Middle frontal gyrus (tissue), 1 donor: ENCODE results near the gene RPTOR.

Experiments used
- DNase-seq: peaks from one replicate; pipeline ENCODE4 v3.0.0-alpha.2; 2015; ENCODE audit warnings: low spot score; ENCODE audit errors: extremely low spot score

The RPTOR gene

GRCh38 chr17:80922580-80923160, 378.0 kb downstream of the RPTOR start:
- no peak for DNase-seq

DNA sequence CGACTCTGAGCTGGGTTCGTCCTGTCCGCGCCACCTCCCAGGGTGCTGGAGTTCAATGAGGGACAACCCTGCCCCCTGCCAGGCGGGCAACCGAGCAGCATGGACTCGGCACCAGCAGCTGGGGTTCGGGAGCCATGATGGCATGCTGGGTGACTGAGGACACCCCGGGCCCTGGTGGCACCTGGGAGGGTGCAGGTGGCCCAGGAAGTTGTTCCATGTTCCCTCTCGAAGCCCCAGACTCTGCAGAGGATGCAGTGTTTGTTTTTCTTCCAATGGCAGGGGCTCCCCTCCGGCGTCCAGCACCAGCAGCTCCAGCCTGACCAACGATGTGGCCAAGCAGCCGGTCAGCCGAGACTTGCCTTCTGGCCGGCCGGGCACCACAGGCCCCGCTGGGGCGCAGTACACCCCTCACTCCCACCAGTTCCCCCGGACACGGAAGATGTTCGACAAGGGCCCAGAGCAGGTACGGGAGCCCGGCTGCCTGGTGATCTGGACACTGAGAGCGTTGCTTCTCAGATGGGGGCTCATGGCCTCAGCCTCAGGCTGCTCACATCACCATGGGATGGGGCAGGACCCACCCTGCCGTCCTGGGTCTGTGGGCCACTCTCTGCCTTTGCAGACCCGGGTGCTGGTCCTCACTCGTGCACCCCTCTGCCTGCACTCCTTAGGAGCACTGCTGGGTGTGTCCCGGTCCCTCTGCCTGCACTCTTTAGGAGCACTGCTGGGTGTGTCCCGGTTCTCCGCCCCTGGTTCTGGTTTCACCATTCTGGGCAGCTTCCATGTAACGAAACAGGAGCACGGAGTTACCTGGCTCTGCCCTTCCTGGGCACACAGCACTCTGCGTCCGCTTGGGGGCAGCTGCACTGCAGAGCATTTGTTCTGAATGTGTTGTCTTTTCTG, 378.8 kb downstream of the RPTOR start:
- DNase-seq: no peak

DNA sequence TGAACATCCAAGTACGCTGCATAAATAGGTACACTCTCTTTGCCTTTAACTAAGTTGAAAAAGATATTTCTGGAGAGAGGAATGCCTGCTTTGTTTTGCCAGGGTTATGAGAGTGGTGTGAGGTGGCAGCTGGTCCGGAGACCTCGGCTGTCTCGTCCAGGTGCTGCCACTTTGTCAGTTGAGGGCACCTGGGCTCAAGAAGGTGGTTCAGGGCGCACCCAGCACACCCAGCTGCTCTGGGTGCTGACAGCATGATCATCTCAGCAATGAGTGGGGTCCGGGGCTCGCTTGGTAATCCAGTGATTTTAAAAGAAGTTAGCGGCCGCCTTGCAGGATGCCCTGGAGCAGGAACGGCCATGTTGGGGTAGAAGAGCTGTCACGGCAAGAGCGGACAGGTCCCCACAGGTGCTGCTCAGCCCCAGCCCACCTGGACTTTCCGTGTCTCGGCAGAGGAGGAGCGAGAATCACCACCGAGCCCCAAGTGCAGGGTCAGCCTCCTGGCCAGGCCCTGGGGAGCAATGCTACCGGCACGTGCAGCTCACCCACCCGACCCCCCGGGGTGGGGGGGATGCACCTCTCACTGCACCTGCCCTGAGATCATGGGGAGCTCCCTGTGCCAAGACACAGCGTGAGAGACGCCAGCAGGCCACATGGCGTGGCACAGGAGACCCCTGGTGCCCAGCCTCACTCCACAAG, 379.6 kb downstream of the RPTOR start:
- DNase-seq: no peak

GRCh38 chr17:80924807-80925610, 380.4 kb downstream of the RPTOR start:
- DNase-seq: no peak

DNA sequence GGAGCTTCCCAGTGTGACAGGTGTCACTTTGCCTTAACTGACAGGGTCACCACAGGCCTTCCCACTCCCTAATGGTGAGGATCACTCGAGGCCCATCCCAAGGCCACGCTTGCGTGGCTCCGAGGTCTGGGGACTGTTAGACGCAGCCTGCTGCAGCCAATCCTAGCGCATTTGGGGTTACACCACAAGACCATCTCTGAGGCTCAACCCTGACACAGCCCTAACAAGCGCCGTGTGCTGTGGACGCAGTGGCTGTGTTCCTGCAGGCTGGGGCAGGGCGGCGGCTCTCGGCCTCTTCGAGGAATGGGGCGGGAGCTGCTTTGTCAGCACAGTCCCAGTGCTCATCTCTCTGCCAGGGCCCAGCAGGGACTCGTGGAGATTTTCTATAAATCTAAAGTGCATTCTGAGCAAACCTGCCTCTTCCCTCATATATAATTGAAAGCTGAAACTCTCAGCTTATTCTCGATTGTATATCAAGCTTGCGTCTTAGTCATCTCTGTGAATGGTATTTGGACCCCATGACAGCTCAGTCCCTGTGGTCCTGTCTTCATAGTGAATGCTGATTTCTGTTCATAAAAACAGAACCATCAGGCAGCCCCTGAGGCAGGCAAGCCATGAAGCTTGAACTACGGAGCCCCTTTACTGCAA, 381.2 kb downstream of the RPTOR start:
- no peak for DNase-seq

GRCh38 chr17:80926591-80927250, 382.1 kb downstream of the RPTOR start:
- no peak for DNase-seq

GRCh38 chr17:80927791-80928216, 383.2 kb downstream of the RPTOR start:
- no peak for DNase-seq

GRCh38 chr17:80929449-80929848, 384.8 kb downstream of the RPTOR start:
- DNase-seq: no peak

DNA sequence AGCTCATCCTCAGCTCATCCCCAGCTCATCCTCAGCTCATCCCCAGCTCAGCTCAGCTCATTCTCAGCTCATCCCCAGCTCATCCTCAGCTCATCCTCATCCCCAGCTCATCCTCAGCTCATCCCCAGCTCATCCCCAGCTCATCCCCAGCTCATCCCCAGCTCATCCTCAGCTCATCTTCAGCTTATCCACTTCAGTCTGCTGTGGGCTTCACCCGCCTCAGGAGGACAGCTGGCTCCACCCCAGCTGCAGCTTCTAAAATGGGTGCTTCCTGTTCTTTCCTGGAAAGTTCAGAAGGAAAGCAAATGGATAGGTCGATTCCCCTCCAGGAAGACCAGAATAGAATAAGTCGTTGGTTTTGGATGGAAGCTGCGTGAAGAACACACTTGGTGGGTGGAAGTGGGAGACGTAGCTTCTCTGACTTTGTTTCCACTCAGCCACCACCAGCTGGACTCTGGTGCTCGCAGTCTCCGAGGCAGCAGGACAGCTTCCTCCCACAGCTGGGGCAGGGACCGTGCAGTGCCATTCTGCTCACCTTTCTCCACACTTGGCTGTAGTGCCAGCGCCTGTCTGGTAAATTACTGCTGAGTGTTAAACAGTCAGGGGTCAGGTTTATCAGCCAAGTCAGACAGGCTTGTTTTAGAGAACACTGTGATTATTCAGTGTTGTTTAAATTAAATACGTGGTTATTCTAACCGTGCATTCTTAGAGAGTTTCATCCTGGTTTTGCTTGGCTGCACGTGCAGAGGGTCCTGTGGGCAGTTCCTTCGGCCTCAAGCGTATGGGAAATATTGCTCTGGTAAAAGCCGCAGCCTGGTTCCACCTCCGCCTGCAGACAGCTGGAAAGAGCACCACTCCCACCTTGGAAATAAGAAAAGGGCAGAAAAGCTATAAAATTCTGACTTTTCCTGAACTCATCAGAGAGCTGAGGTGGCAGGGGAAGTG, 386.0 kb downstream of the RPTOR start:
- DNase-seq: no peak

- no peak for DNase-seq
Measured at GRCh38 chr17:80931421-80932265, 387.0 kb downstream of the RPTOR start.

DNA sequence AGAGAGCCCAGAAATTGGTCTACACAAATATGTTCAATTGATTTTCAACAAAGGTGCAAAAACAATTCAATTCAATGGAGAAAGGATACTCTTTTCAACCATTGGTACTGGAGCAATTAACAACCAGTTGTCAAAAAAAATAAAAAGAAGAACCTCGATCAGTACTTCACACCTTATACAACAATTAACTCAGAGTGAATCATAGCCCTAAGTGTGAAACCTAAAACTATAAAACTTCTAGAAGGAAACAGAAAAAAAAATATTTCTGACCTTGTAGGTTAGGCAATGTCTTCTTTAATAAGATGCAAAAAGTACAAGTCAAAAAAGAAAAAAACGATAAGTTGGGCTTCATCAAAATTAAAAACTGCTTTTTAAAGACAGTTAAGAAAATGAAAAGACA, 390.9 kb downstream of the RPTOR start:
- DNase-seq: no peak

- no peak for DNase-seq
Measured at GRCh38 chr17:80936218-80936617, 391.6 kb downstream of the RPTOR start.

DNA sequence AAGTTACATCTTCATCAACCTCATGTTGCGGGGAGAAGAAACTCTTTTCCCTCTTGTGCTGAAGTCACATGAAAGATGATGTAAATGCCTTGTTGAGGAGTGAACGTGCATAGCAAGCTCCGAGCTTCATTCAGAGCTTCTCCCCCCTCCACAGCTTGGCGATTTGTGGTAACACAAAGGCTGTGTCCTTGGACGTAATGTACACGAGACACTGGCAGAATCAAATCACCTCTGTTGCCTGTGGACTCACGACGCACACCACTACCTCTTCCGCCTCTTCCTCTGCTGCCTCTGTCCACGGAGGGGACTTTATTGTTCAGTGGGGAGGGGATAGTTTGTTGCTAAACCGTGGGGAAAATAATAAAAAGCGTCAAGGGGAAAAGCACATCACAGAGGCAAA, 392.1 kb downstream of the RPTOR start:
- no peak for DNase-seq

DNA sequence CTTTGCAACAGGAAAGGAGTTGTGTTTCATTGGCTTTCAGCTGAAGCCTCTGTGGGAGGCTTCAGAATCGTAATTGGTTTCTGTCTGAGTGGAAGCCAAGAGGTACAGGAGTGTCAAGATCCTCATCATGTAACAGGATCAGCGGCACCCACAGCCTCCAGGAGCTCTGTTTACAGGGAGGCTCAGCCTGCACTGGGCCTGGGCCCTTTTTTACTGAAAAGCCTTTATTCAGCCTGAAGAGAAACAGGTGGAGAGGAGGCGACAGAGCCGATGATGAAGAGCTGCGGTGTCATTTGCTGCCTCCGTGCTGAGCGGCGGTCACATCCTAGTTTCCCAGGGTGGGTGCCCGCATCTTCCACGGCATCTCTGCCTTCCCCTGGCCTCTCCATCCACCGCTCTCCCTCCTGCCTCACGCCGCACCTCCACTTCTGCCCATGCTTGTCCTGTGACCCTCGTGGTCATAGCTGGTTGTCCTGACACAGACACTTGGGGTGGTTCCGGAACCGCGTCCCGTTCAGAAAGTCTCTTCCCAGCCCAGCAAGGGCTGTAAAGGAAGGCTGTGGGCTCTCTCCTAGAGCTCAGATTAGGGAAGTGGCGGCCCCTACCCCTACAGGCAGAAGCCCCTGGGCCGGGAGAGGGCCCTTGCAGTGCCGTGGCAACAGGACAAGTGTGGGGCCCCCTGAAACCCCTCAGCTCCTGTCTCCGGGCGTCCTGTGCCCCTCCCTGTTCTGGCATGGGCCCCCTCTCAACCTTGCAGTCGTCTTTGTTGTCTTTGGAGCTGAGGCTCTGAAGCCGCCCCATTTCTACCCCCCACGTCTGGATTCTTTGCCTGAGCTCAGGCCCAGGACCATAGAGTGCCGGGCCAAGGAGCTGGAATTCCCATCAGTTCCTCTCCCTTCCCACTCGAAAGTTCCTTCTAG, 393.1 kb downstream of the RPTOR start:
- no peak for DNase-seq

DNA sequence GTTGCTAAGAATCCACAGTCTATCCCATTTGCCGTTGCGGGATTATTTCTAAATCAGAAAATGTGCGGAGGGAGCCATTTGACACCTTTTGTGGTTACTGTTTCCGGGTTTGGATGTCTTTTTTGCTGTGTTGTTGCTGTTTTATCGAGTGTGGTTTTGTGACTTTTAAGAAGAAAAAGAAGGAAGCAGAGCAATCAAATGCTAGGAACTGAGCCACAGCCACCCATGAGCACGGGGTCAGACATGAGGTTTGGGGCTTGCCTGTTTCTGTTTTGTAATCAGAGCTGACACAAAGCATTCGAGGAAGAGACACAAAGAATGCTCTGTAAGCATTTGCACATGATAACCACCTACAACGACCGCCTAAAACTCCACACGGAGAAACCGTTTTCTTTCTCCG, 393.9 kb downstream of the RPTOR start:
- DNase-seq: no peak

DNA sequence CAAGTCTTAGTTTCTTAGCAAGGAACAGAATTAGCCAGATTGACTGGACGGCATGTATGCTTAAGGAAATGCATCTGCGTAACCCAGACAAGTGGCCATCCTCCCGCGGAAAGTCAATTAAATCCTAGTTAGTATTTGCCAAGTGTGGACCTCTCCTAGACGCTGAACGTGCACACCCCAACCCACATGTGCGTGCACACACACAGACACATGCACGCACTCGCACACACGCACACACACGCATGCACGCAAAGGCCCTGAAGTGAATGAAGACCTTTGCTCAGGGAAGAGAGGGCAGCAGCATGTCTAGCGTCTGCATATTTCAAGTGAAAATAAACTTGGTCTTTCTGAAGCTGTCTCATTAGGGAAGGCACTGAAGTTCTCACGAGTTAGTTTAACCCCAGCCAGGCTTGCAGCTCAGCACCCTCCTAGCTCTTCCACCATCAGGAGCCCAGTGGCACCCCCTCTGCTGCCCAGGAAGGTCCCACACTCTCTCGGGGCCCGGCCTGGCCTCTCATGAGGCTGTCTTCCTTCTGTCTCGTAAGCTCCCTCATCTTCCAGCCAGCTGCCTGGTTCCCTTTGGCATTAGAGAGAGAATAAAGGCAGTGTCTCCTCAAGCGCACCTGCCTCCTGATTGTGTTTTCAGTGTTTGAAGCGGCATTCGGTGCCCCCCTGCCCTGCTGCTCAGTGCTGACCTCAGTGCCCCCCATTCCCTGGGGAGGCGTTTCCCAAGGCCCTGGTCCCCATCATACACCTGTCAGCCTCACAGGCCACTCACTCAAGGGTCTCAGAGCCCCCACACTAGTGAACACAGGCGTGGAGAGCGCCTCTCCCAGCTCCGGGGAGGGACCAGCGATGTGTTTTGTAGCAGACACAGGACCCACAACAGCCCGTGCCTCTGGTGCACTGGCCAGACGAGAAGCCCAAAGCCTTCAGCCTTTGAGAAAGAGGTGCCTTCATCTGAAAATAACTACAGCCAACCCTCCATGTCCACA, 394.8 kb downstream of the RPTOR start:
- no peak for DNase-seq
